ENCODE measurements around the gene KAZN.

The KAZN gene

DNA sequence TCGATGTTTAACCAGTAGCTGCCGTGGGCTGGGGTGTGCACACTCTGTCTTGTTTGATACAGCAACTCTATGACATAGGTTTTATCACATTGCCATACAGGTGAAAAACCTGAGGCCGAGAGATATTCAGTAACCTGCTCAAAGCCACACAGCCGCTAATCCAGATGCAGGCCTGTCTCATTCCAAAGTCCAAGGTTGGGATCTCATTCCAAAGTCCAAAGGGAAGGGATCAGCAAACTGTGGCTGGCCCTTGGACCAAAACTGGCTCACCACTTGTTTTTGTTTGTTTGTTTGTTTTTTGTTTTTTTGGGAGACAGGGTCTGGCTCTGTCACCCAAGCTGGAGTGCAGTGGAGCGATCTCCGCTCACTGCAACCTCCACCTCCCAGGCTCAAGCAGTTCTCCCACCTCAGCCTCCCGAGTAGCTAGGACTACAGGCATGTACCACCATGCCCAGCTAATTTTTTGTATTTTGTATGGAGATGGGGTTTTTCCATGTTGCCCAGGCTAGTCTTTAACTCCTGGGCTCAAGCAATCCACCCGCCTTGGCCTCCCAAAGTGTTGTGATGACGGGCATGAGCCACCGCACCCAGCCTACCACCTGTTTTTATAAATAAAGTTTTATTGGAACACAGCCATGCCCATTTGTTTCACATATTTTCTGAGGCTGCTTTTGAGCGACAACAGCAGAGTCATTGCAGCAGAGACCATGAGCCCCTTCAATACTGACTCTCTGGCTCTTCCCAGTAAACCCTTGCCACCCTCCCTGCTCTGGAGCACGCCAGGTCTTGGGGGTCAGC is 391.6 kb downstream of the KAZN start:
- ATAC-seq: no peak
- TF ChIP-seq ZNF565 (CRISPR knock-in tag; conservative IDR thresholded peaks at IDR 0.05; ENCODE audit: low read depth) (no peak), CSDC2 (CRISPR knock-in tag; IDR thresholded peaks at IDR 0.05) (no peak), SNAI2 (CRISPR knock-in tag; IDR thresholded peaks at IDR 0.05) (no peak), ZFP3 (CRISPR knock-in tag; IDR thresholded peaks at IDR 0.05) (no peak), ZNF70 (CRISPR knock-in tag; IDR thresholded peaks at IDR 0.05) (no peak), ISL1 (CRISPR knock-in tag; IDR thresholded peaks at IDR 0.05) (no peak), PPARA (CRISPR knock-in tag; IDR thresholded peaks at IDR 0.05; ENCODE audit: borderline replicate concordance) (no peak)
- TF ChIP-seq, protein P1, sequence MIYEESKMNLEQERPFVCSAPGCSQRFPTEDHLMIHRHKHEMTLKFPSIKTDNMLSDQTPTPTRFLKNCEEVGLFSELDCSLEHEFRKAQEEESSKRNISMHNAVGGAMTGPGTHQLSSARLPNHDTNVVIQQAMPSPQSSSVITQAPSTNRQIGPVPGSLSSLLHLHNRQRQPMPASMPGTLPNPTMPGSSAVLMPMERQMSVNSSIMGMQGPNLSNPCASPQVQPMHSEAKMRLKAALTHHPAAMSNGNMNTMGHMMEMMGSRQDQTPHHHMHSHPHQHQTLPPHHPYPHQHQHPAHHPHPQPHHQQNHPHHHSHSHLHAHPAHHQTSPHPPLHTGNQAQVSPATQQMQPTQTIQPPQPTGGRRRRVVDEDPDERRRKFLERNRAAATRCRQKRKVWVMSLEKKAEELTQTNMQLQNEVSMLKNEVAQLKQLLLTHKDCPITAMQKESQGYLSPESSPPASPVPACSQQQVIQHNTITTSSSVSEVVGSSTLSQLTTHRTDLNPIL (CRISPR knock-in tag; IDR thresholded peaks at IDR 0.05; ENCODE audit: low read depth): no peak

DNA sequence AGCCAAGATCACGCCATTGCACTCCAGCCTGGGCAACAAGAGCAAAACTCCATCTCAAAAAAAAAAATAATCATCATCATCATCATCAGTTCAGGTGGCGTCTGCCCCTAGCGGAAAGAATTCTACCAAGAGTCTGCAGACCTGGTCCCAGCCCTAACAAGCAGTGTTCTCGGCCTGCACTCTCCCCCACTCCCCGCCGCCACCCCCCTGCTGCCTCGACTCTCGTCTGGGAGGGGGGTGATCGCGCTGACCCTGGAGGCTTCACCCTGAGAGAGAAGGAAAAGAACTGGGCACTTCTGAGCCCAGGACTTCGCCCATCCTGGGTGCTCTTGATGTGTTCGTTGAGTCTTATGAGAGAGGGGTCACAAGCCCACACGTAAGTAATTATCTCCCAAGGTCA is 394.9 kb downstream of the KAZN start:
- ATAC-seq: no peak

DNA sequence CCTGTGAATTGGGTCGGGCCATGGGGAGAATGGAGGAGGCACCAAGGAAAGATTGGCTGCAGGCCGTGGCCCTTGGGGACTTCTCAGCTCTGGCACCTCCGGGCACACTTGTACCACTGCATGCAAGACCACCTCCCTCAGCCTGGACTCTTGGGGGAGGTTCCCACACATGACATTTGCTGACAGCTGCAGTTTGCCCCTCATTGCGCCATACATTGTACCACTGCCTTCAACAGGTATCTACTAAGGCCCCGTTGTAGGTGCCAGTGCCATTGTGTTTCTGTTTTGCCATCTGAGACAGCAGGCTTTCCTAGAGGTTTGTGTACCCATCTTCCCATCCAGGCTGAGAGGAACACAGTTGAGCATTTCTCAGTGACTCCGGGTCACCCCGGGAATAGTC is 395.7 kb downstream of the KAZN start:
- no peak for TF ChIP-seq GLIS3 (CRISPR knock-in tag; IDR thresholded peaks at IDR 0.05)
- TF ChIP-seq ZC3H10 (CRISPR knock-in tag; IDR thresholded peaks at IDR 0.05): no peak
- TF ChIP-seq, protein P1 (CRISPR knock-in tag; IDR thresholded peaks at IDR 0.05; ENCODE audit: low read depth): no peak
- TF ChIP-seq, protein P2, sequence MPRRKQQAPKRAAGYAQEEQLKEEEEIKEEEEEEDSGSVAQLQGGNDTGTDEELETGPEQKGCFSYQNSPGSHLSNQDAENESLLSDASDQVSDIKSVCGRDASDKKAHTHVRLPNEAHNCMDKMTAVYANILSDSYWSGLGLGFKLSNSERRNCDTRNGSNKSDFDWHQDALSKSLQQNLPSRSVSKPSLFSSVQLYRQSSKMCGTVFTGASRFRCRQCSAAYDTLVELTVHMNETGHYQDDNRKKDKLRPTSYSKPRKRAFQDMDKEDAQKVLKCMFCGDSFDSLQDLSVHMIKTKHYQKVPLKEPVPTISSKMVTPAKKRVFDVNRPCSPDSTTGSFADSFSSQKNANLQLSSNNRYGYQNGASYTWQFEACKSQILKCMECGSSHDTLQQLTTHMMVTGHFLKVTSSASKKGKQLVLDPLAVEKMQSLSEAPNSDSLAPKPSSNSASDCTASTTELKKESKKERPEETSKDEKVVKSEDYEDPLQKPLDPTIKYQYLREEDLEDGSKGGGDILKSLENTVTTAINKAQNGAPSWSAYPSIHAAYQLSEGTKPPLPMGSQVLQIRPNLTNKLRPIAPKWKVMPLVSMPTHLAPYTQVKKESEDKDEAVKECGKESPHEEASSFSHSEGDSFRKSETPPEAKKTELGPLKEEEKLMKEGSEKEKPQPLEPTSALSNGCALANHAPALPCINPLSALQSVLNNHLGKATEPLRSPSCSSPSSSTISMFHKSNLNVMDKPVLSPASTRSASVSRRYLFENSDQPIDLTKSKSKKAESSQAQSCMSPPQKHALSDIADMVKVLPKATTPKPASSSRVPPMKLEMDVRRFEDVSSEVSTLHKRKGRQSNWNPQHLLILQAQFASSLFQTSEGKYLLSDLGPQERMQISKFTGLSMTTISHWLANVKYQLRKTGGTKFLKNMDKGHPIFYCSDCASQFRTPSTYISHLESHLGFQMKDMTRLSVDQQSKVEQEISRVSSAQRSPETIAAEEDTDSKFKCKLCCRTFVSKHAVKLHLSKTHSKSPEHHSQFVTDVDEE (CRISPR knock-in tag; IDR thresholded peaks at IDR 0.05): no peak
- TF ChIP-seq ZFP30 (CRISPR knock-in tag; IDR thresholded peaks at IDR 0.05): no peak
- no peak for ATAC-seq

More for the DNA sequence above, 394.9 kb downstream of the KAZN start:
- TF ChIP-seq ESRRG (CRISPR knock-in tag; IDR thresholded peaks at IDR 0.05): no peak
- no peak for TF ChIP-seq ZNF8 (CRISPR knock-in tag; IDR thresholded peaks at IDR 0.05)

DNA sequence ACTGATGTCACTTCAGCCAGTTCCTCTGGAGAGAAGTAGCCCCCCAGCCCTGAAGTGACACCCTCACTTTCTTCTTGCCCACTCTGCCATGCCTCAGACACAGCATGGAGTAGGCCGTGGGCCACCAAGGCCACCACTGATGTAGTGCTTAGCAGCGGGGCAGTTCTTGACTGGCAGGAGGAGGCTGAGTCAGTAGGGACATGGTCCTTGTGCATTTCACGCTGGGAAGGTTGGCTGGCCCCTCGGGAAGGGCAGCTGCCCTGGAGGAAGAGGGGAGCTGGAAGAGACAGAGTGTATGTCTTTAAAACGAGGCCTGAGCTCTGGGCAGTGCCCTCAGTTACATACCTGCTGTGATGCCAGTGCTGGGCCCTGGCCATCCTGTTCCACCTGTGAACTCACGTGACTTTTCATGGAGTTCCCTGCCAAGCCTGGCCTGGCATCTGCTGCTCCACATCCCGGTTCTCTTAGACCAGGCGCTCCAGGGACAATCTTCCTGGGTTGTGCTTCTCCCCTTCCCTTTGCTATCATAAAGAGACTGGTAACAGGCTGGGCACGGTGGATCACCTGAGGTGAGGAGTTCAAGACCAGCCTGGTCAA is 396.5 kb downstream of the KAZN start:
- no peak for ATAC-seq
- no peak for TF ChIP-seq SNAI2 (CRISPR knock-in tag; IDR thresholded peaks at IDR 0.05)
- no peak for TF ChIP-seq BACH2 (CRISPR knock-in tag; IDR thresholded peaks at IDR 0.05; ENCODE audit: borderline replicate concordance)
- no peak for TF ChIP-seq GLIS3 (CRISPR knock-in tag; IDR thresholded peaks at IDR 0.05)
- no peak for TF ChIP-seq TCF4 (CRISPR knock-in tag; IDR thresholded peaks at IDR 0.05; ENCODE audit: borderline replicate concordance)
- no peak for TF ChIP-seq ARNTL (CRISPR knock-in tag; IDR thresholded peaks at IDR 0.05; ENCODE audit: borderline replicate concordance, low read depth)
- no peak for TF ChIP-seq PPARA (CRISPR knock-in tag; IDR thresholded peaks at IDR 0.05; ENCODE audit: borderline replicate concordance)
- TF ChIP-seq OSR1 (CRISPR knock-in tag; IDR thresholded peaks at IDR 0.05): no peak
- no peak for TF ChIP-seq ESRRG (CRISPR knock-in tag; IDR thresholded peaks at IDR 0.05)
- no peak for TF ChIP-seq TOX (CRISPR knock-in tag; IDR thresholded peaks at IDR 0.05; ENCODE audit: borderline replicate concordance)
- TF ChIP-seq ZC3H10 (CRISPR knock-in tag; IDR thresholded peaks at IDR 0.05): no peak
- TF ChIP-seq, protein P2 (CRISPR knock-in tag; IDR thresholded peaks at IDR 0.05): no peak
- TF ChIP-seq ZNF8 (CRISPR knock-in tag; IDR thresholded peaks at IDR 0.05): no peak
- TF ChIP-seq ISL1 (CRISPR knock-in tag; IDR thresholded peaks at IDR 0.05): no peak
- TF ChIP-seq RARB (CRISPR knock-in tag; IDR thresholded peaks at IDR 0.05): no peak
- no peak for TF ChIP-seq ZNF70 (CRISPR knock-in tag; IDR thresholded peaks at IDR 0.05)
- TF ChIP-seq, protein P3, sequence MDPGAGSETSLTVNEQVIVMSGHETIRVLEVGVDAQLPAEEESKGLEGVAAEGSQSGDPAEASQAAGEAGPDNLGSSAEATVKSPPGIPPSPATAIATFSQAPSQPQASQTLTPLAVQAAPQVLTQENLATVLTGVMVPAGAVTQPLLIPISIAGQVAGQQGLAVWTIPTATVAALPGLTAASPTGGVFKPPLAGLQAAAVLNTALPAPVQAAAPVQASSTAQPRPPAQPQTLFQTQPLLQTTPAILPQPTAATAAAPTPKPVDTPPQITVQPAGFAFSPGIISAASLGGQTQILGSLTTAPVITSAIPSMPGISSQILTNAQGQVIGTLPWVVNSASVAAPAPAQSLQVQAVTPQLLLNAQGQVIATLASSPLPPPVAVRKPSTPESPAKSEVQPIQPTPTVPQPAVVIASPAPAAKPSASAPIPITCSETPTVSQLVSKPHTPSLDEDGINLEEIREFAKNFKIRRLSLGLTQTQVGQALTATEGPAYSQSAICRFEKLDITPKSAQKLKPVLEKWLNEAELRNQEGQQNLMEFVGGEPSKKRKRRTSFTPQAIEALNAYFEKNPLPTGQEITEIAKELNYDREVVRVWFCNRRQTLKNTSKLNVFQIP (CRISPR knock-in tag; IDR thresholded peaks at IDR 0.05; ENCODE audit: borderline replicate concordance, low read depth): no peak
- TF ChIP-seq, protein P1 (CRISPR knock-in tag; IDR thresholded peaks at IDR 0.05; ENCODE audit: low read depth): no peak
- no peak for TF ChIP-seq ZFP30 (CRISPR knock-in tag; IDR thresholded peaks at IDR 0.05)
